PC-3 (cell line): ENCODE results near the gene GFER. TPM values are rescaled to one million over a fixed set of nuclear protein-coding genes. Genes with fewer than 3 reads are reported as not detected.

Source experiments
- ATAC-seq: fragments of 200-7000 bp; cut with Tn5 transposase; 2 replicates; pipeline ENCODE4 v1.9.1; 2020; ENCODE audit warnings: mild to moderate bottlenecking, moderate library complexity
- BruUV-seq: library from RNA; stranded (reverse); fragments of 400-500 nt; replicated peaks from 2 replicates; lab custom pipeline; 2021; lab: Mats Ljungman, UMichigan
- CTCF ChIA-PET: fragments of 300-600 bp; sonication (Branson Sonifier 250); formaldehyde crosslinking; loops from one replicate; lab custom pipeline; 2022; ENCODE audit warnings: antibody characterized with exemption; lab: Charles Lee
- POLR2A ChIA-PET: fragments of 300-600 bp; sonication (Branson Sonifier 250); formaldehyde crosslinking; loops from one replicate; lab custom pipeline; 2022; ENCODE audit warnings: antibody characterized with exemption; ENCODE audit not compliant: unreplicated experiment; lab: Charles Lee
- DNase-seq: peaks from one replicate; pipeline ENCODE4 v3.0.0-alpha.2; 2015
- H2AFZ ChIP-seq: fragments of 300-600 bp; sonication (generic); 2 replicates; pipeline ENCODE4 v1.6.0; 2016; ENCODE audit warnings: antibody characterized with exemption, low read length
- H3F3A ChIP-seq: fragments of 300-600 bp; sonication (generic); one replicate; pipeline ENCODE4 v1.6.0; 2017; ENCODE audit warnings: antibody characterized with exemption, low read length, control low read depth, mild to moderate bottlenecking; ENCODE audit not compliant: unreplicated experiment
- H3K27ac ChIP-seq: fragments of 300-600 bp; sonication (generic); 2 replicates; pipeline ENCODE4 v1.5.1; 2016; ENCODE audit warnings: mild to moderate bottlenecking, low read length
- H3K27me3 ChIP-seq: fragments of 300-600 bp; sonication (generic); 2 replicates; pipeline ENCODE4 v1.6.1; 2016; ENCODE audit warnings: low read length, mixed read lengths
- H3K36me3 ChIP-seq: fragments of 300-600 bp; sonication (generic); 2 replicates; pipeline ENCODE4 v1.6.1; 2016; ENCODE audit warnings: low read depth, mixed run types, low read length, mixed read lengths
- H3K4me1 ChIP-seq: fragments of 300-600 bp; sonication (generic); 2 replicates; pipeline ENCODE4 v1.5.1; 2016; ENCODE audit warnings: low read length; ENCODE audit not compliant: insufficient read depth
- H3K4me2 ChIP-seq: fragments of 300-600 bp; sonication (generic); 2 replicates; pipeline ENCODE4 v1.6.0; 2016; ENCODE audit warnings: low read length
- H3K4me3 ChIP-seq: fragments of 300-600 bp; sonication (generic); 2 replicates; pipeline ENCODE4 v1.5.1; 2016; ENCODE audit warnings: mild to moderate bottlenecking, low read length, mixed read lengths
- H3K79me2 ChIP-seq: fragments of 300-600 bp; sonication (generic); 2 replicates; pipeline ENCODE4 v1.6.1; 2017; ENCODE audit warnings: low read length, mixed read lengths
- H3K9ac ChIP-seq: fragments of 300-600 bp; sonication (generic); 2 replicates; pipeline ENCODE4 v1.6.0; 2016; ENCODE audit warnings: mild to moderate bottlenecking, low read length
- H3K9me2 ChIP-seq: fragments of 300-600 bp; sonication (generic); replicated peaks from 2 replicates; pipeline ENCODE4 v1.6.1; 2016; ENCODE audit warnings: mixed run types, low read length, mixed read lengths
- H3K9me3 ChIP-seq: fragments of 300-600 bp; sonication (generic); 2 replicates; pipeline ENCODE4 v1.6.1; 2016; ENCODE audit warnings: low read length, mixed read lengths
- H4K20me1 ChIP-seq: fragments of 300-600 bp; sonication (generic); 2 replicates; pipeline ENCODE4 v1.6.1; 2016; ENCODE audit warnings: low read length, mixed read lengths
- EZH2 ChIP-seq: fragments of 300-600 bp; sonication (generic); IDR thresholded peaks from one replicate; pipeline ENCODE4 v1.6.1; 2017; ENCODE audit warnings: antibody characterized with exemption, mild to moderate bottlenecking, low read length; ENCODE audit not compliant: unreplicated experiment
- EZH2phosphoT487 ChIP-seq: fragments of 300-600 bp; sonication (generic); IDR thresholded peaks from 2 replicates; pipeline ENCODE4 v1.6.1; 2018; ENCODE audit warnings: mild to moderate bottlenecking, antibody characterized with exemption, low read length, borderline replicate concordance
- intact Hi-C: fragments of 100-400 bp; cut with micrococcal nuclease; formaldehyde crosslinking; loops from 2 replicates; pipeline ENCODE4 v1.9.0; 2023
- total RNA-seq: library from RNA; depleted of rRNA; stranded (reverse); fragments of >200 nt; gene quantifications from 2 replicates; pipeline ENCODE4 v1.2.3, GENCODE V29; 2014
- TF ChIP-seq, protein P1 (sequence below): fragments of 300-600 bp; sonication (generic); conservative IDR thresholded peaks from 2 replicates; pipeline ENCODE4 v1.5.1; 2017; ENCODE audit warnings: antibody characterized with exemption, low read depth, mild to moderate bottlenecking, low read length

Gene GFER
- total RNA-seq, 1 experiment from 2014 or later, result 66.8 TPM

DNA sequence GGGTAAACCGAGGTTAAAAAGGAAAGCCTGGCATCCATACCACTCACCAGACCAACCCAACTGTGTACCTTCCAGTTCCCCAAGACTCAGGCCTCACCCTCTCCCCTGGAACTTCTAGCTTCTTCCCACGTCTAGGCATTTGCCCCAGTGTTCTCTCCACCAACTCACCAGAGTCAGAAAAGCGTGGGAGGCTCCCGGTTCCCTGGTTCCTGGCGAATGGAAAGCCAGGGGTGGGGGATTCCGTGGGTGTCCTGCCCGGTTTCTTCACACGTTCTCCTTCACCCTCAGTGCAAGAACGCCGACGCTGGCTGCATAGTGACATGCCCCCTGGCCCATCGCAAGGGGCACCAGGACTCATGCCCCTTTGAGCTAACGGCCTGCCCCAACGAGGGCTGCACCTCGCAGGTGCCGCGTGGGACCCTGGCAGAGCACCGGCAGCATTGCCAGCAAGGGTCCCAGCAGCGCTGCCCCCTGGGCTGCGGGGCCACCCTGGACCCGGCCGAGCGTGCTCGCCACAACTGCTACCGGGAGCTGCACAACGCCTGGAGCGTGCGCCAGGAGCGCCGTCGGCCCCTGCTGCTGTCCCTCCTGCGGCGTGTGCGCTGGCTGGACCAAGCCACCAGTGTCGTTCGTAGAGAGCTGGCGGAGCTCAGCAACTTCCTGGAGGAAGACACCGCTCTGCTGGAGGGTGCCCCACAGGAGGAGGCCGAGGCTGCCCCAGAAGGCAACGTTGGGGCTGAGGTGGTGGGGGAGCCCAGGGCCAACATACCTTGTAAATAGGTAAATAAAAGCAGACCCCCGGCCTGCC, 15.6 kb upstream of the GFER start:
- Histone ChIP-seq H3K4me1 (peaks cover 4% of the 10 kb centered on the region; the same call in 1 of the 2 replicates), H3K9ac (no peak overlapping the region), H3K4me3 (no peak overlapping the region), H3F3A (peaks cover 5% of the 10 kb centered on the region), H3K79me2 (peaks cover 42% of the 10 kb centered on the region), H3K36me3 (peaks cover 8% of the 10 kb centered on the region), H3K9me3 (no peaks in the 10 kb centered on the region), H3K4me2 (no peak overlapping the region), H3K27me3 (no peaks in the 10 kb centered on the region), H4K20me1 (peaks cover 8% of the 10 kb centered on the region), H3K9me2 (no peaks in the 10 kb centered on the region), H3K27ac (no peak overlapping the region), H2AFZ (no peak overlapping the region)
- intact Hi-C loops, result no loop called here
- TF ChIP-seq EZH2 (no peak), EZH2phosphoT487 (no peak)
- TF ChIP-seq, protein P1, sequence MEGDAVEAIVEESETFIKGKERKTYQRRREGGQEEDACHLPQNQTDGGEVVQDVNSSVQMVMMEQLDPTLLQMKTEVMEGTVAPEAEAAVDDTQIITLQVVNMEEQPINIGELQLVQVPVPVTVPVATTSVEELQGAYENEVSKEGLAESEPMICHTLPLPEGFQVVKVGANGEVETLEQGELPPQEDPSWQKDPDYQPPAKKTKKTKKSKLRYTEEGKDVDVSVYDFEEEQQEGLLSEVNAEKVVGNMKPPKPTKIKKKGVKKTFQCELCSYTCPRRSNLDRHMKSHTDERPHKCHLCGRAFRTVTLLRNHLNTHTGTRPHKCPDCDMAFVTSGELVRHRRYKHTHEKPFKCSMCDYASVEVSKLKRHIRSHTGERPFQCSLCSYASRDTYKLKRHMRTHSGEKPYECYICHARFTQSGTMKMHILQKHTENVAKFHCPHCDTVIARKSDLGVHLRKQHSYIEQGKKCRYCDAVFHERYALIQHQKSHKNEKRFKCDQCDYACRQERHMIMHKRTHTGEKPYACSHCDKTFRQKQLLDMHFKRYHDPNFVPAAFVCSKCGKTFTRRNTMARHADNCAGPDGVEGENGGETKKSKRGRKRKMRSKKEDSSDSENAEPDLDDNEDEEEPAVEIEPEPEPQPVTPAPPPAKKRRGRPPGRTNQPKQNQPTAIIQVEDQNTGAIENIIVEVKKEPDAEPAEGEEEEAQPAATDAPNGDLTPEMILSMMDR, result no peak
- no TSS peak for BruUV-seq
- ChIA-PET CTCF (no interaction called here), POLR2A (no interaction called here)
- ATAC-seq, result no peak
- no peak for DNase-seq

DNA sequence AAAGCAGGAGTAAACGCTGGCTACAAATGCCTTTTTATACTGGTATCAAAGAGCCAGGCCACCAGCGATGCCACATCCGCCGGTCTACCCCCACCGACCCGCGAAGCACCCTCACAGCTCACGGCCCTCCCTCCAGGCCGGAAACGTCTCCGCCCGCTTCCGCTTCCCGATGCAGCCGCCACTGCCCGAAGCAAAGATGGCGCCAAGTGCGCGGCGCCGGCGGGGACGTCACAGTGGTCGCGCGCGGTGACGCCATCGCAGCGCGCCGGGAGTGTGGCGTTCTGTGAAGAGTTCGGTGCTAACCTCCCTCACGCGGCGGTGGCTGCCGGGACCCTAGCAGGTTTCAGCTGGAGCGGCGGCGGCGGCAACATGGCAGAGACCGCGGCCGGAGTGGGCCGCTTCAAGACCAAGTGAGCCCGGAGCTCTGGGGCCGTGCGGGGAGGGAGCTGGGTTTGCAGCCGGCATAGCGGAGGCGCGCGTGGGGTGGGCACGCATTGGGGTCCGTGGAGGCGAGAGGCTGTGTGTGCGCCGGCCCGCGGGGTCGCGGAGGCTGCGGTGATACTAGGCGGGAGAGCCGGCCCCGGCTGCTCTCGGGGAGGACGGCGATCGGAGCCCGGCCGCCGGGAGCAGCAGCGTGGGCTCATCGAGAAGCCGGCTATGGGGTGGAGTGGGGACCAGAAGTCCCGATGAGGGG, 12.1 kb upstream of the GFER start, which contains the start of gene TBL3:
TSS of gene TBL3 (plus strand) at position 258 of the 694 bp plus-strand sequence. CDS start at position 370, 112 bp downstream.
- no peaks in the 10 kb centered on the region for H3K36me3 ChIP-seq
- peak; percentile 91 for DNase-seq
- H3F3A ChIP-seq, result no peaks in the 10 kb centered on the region
- H2AFZ ChIP-seq, result peak within 1 kb of the TSS; percentile 88
- no peaks in the 10 kb centered on the region for H3K4me1 ChIP-seq
- TF ChIP-seq, protein P1, result no peak
- TF ChIP-seq EZH2 (no peak), EZH2phosphoT487 (no peak)
- H4K20me1 ChIP-seq, result no peaks in the 10 kb centered on the region
- no TSS peak for BruUV-seq
- H3K79me2 ChIP-seq, result peaks cover 21% of the 10 kb centered on the region
- peak; percentile 88 for ATAC-seq
- no peaks in the 10 kb centered on the region for H3K9me3 ChIP-seq
- POLR2A ChIA-PET, result no interaction called here
- peak within 1 kb of the TSS; percentile 95 for H3K4me3 ChIP-seq
- H3K9ac ChIP-seq, result peak within 1 kb of the TSS; percentile 92
- no peaks in the 10 kb centered on the region for H3K27me3 ChIP-seq
- peak within 1 kb of the TSS; percentile 98 for H3K4me2 ChIP-seq
- H3K27ac ChIP-seq, result peak within 1 kb of the TSS; percentile 33
- CTCF ChIA-PET, result interaction anchor here (0.5 kb wide), 1 partner anchor 140 kb away, joined by 3 read pairs; no protein-coding TSS in a partner anchor
- intact Hi-C loops, result no loop called here
- H3K9me2 ChIP-seq, result no peaks in the 10 kb centered on the region
